Ovary (tissue), 9 donors: Measurements from ENCODE around the gene CTPS2. TPM values are rescaled to one million over a fixed set of nuclear protein-coding genes. Genes with fewer than 3 reads are reported as not detected.

ENCODE experiments used
- DNase-seq, 5 donors: peaks; one replicate each; pipeline ENCODE4 v3.0.0-alpha.2; 2019 to 2020
- H3K27ac ChIP-seq, 2 donors: fragments of 200-600 bp; one replicate each; pipeline versions ENCODE4 v1.5.1 to v1.8.0; 2019 to 2022
- H3K27me3 ChIP-seq: fragments of 200-600 bp; one replicate; pipeline ENCODE4 v1.8.0; 2022
- H3K36me3 ChIP-seq: fragments of 200-600 bp; sonication (generic); one replicate; pipeline ENCODE4 v1.5.1; 2019
- H3K4me1 ChIP-seq: one replicate; pipeline ENCODE4 v1.8.1; 2013; ENCODE audit warnings: mild to moderate bottlenecking, moderate library complexity; ENCODE audit not compliant: insufficient read depth
- H3K4me3 ChIP-seq: fragments of 200-600 bp; sonication (generic); one replicate; pipeline ENCODE4 v1.5.1; 2017
- H3K9me3 ChIP-seq, 2 donors: fragments of 200-600 bp in 1 of 2; sonication (generic) in 1 of 2; one replicate each; pipeline versions ENCODE4 v1.5.1 to v1.8.1; 2013 to 2019; ENCODE audit warnings: mild to moderate bottlenecking in 1 of 2, moderate library complexity in 1 of 2
- EP300 ChIP-seq: sonication (generic); formaldehyde crosslinking; IDR thresholded peaks from one replicate; pipeline ENCODE4 v1.6.1; 2017; ENCODE audit warnings: antibody characterized with exemption
- POLR2A ChIP-seq: fragments of 450-650 bp; IDR thresholded peaks from one replicate; pipeline ENCODE4 v1.6.1; 2017; ENCODE audit warnings: antibody characterized with exemption, mild to moderate bottlenecking, moderate library complexity
- WGBS, 3 donors: extraction: QIAGEN DNeasy Blood & Tissue Kit in 1 of 3; methylation state at CpG; one replicate each; pipeline versions ENCODE4 v1.1.5 to v1.1.7; 2013 to 2017; 5-methylcytosine and 5-hydroxymethylcytosine counted together
- intact Hi-C, 4 donors: fragments of 100-400 bp; cut with DNase I; formaldehyde crosslinking; loops; one replicate each; pipeline versions ENCODE4 v1.11.0 to v1.15.1; 2022 to 2023
- polyA plus RNA-seq, 2 donors: library from polyadenylated mRNA; stranded (reverse); fragments of 200-250 nt in 1 of 2; fragments of 350-450 nt in 1 of 2; fragmentation: Illumina TruSeq in 1 of 2; extraction: RNeasy Lipid Tissue Mini Kit (QIAGEN cat#74804) in 1 of 2; gene quantifications; one replicate each; pipeline ENCODE4 v1.2.3, GENCODE V29; 2013 to 2014
- total RNA-seq, 7 donors: library from RNA; depleted of rRNA in 2 of 7; stranded (reverse); fragments of >200 nt in 2 of 7; fragmentation: NEBNext Ultra II Directional in 3 of 7; extraction: Animal tissue kit (Norgen Biotek cat#: 25700) in 3 of 7; gene quantifications; one replicate each; pipeline versions ENCODE4 v1.1.0 to v1.2.4, GENCODE V29; 2016 to 2023
- TF ChIP-seq, protein P1 (sequence below), 3 donors: fragments of 450-650 bp in 2 of 3; fragments of 200-600 bp in 1 of 3; IDR thresholded peaks; one replicate each; pipeline versions ENCODE4 v1.5.1 to v1.8.0; 2016 to 2022; ENCODE audit warnings: antibody characterized with exemption in 3 of 3, mild to moderate bottlenecking in 1 of 3
- donor health status: DM: no; HTN: no; CAD: no; lungs with moderate emphysema.
- donor health status: DM: no; HTN: no; CAD: no.
- donor health status: Bipolar disorder and iron deficiency.
- donor health status: DM: yes; HTN: yes; CAD: no.
- donor health status: DM: no; HTN: no; CAD: no.
- donor health status: DM: yes; HTN: yes; CAD: no.

Gene CTPS2
- total and polyA plus RNA-seq, 9 donors, result 10.6 to 26.3 (median 17.2) TPM

DNA sequence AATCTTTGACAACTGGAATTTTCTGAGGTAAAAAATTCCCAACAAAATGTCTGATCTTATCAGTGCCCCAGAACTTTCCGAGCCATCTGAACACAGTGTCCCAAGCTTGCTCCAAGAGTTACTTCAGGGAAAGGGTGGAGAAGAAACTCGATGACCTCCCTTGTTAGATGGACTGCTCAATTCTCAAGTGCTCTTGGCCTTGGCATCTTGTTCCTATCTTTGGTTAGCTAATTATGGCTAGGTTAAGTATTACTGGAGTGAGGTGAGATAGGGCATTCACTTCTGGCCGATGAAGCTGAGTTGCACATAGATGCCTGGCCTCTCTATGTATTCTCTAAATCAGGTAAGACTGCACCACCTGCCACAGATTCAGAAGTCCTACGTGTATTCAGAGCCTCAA is 71.6 kb downstream of the CTPS2 start:
- Histone ChIP-seq H3K4me3 (no peak overlapping the region), H3K36me3 (no peaks in the 10 kb centered on the region), H3K27me3 (no peaks in the 10 kb centered on the region), H3K4me1 (no peaks in the 10 kb centered on the region), H3K27ac (no peak overlapping the region), H3K9me3 (no peaks in the 10 kb centered on the region)
- 91 to 94% (median 92%) methylated on average over 4 of the region's 4 CpGs for WGBS, 3 donors
- intact Hi-C loops, result no loop called here
- TF ChIP-seq, protein P1, sequence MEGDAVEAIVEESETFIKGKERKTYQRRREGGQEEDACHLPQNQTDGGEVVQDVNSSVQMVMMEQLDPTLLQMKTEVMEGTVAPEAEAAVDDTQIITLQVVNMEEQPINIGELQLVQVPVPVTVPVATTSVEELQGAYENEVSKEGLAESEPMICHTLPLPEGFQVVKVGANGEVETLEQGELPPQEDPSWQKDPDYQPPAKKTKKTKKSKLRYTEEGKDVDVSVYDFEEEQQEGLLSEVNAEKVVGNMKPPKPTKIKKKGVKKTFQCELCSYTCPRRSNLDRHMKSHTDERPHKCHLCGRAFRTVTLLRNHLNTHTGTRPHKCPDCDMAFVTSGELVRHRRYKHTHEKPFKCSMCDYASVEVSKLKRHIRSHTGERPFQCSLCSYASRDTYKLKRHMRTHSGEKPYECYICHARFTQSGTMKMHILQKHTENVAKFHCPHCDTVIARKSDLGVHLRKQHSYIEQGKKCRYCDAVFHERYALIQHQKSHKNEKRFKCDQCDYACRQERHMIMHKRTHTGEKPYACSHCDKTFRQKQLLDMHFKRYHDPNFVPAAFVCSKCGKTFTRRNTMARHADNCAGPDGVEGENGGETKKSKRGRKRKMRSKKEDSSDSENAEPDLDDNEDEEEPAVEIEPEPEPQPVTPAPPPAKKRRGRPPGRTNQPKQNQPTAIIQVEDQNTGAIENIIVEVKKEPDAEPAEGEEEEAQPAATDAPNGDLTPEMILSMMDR (IDR thresholded peaks at IDR 0.05), result no peak
- TF ChIP-seq POLR2A (no peak), EP300 (no peak)
- DNase-seq, result no peak

DNA sequence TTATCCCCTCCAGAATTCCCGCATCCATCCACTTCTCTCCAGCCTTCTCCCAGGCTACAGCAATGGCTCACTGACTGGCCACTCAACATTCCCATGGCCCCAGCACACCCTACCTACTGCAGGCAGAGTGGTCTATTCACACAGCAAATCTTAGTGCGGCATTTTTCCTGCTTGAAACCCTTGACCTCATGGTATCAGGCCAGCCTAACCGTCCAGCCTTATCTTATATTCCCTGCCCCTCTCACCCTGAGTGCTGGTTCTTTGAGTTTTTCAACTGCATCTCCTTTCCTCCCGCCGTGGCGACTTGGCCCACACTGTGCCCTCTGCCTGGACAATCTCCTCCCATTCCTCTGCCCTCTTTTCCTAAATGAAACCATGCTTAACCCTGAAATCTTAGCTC is 72.5 kb downstream of the CTPS2 start:
- no peak for TF ChIP-seq EP300
- TF ChIP-seq, protein P1 (IDR thresholded peaks at IDR 0.05), result no peak
- no peak for TF ChIP-seq POLR2A
- no peaks in the 10 kb centered on the region for H3K4me1 ChIP-seq
- intact Hi-C loops, result no loop called here
- no peaks in the 10 kb centered on the region for H3K36me3 ChIP-seq
- WGBS, 3 donors, result 85 to 88% (median 88%) methylated on average over 6 of the region's 6 CpGs
- no peak overlapping the region for H3K4me3 ChIP-seq
- no peak for DNase-seq
- H3K27me3 ChIP-seq, result no peaks in the 10 kb centered on the region
- no peak overlapping the region for H3K27ac ChIP-seq
- H3K9me3 ChIP-seq, result no peaks in the 10 kb centered on the region

DNA sequence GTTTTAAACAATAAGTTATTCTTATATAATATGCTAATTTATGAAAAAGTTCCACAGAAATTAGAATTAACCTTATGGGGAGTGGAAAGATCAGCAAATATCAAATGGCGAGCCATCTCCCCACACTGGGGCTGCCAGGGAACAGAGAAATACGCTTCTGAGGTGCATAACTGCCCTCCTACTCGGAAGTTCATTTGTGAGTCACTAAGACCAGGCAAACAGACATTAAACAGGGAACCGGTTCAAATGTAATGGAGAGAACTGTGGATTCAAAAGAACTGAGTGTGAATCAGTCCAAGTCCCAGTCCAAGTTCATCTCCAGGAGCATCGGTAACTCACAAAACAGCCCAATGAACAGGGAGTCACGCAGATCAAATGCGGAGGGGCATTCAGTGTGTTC is 73.9 kb downstream of the CTPS2 start:
- 88 to 90% (median 88%) methylated on average over 7 of the region's 7 CpGs for WGBS, 3 donors
- Histone ChIP-seq H3K27ac (no peak overlapping the region), H3K36me3 (no peaks in the 10 kb centered on the region), H3K9me3 (no peaks in the 10 kb centered on the region), H3K4me1 (no peaks in the 10 kb centered on the region), H3K4me3 (no peak overlapping the region), H3K27me3 (no peaks in the 10 kb centered on the region)
- intact Hi-C loops, result no loop called here
- TF ChIP-seq EP300 (no peak), POLR2A (no peak)
- TF ChIP-seq, protein P1 (IDR thresholded peaks at IDR 0.05), result no peak
- DNase-seq, result no peak

DNA sequence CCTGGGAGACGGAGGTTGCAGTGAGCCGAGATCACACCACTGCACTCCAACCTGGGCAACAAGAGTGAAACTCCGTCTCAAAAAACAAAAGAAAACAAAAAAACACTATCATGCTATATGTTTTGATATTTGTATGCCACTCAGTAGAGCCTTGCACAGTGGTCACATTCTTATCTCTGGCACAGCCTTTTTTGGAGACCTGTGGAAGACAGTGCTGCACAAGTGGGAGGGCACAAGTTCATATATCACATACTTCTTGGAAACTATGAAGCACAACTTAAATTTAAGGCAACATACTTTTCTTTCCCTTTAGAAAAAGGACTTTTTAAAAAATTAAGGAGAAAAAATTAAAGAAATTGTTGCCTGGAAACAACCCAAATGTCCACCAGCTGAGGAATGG is 76.9 kb downstream of the CTPS2 start:
- 93 to 98% (median 94%) methylated on average over 3 of the region's 3 CpGs for WGBS, 3 donors
- H3K36me3 ChIP-seq, result no peaks in the 10 kb centered on the region
- TF ChIP-seq EP300 (no peak), POLR2A (no peak)
- TF ChIP-seq, protein P1 (IDR thresholded peaks at IDR 0.05), result no peak
- H3K27me3 ChIP-seq, result no peaks in the 10 kb centered on the region
- intact Hi-C loops, result no loop called here
- DNase-seq, result no peak
- no peak overlapping the region for H3K27ac ChIP-seq
- no peaks in the 10 kb centered on the region for H3K4me1 ChIP-seq
- H3K9me3 ChIP-seq, result no peaks in the 10 kb centered on the region
- no peak overlapping the region for H3K4me3 ChIP-seq

DNA sequence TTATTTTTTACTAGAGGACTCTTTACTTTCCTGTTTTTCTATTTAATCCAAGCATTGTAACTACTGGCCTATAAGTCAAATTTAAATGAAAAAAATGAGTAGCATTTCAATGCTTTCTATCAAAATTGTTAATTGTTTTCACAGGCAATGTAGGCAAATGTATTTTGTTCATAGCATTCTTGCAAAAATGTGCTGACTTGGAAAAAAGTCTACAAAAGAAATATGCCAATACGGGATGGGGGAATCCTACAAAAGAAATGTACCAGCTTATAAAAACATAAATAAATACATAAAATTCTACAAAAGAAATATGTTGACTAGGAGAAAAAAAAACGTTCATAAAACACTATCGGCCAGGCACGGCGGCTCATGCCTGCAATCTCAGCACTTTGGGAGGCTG is 77.4 kb downstream of the CTPS2 start:
- Histone ChIP-seq H3K4me3 (no peak overlapping the region), H3K36me3 (no peaks in the 10 kb centered on the region), H3K9me3 (no peaks in the 10 kb centered on the region), H3K27ac (no peak overlapping the region), H3K27me3 (no peaks in the 10 kb centered on the region), H3K4me1 (no peaks in the 10 kb centered on the region)
- intact Hi-C loops, result no loop called here
- TF ChIP-seq EP300, result no peak
- TF ChIP-seq POLR2A, result no peak
- TF ChIP-seq, protein P1 (IDR thresholded peaks at IDR 0.05), result no peak
- WGBS, 3 donors, result 80 to 87% (median 86%) methylated on average over 5 of the region's 5 CpGs
- no peak for DNase-seq
